HG03460 (cell line): ENCODE results near the gene KIR2DL1.
"Not testable (repeated sequence)": the region's sequence is repeated elsewhere in the genome, so short reads cannot be mapped to it uniquely, and the experiment has no call there.

Source experiments
- ATAC-seq: cut with Tn5 transposase; IDR thresholded peaks from one replicate; pipeline ENCODE4 v1.9.1; 2021; ENCODE audit not compliant: unreplicated experiment

Gene KIR2DL1

GRCh38 chr19:54769646-54770045 is at the start of gene KIR2DL1:
Gene KIR2DL1 (plus strand): TSS chr19:54769793. CDS start chr19:54769851, 58 bp downstream.
- ATAC-seq, result not testable (repeated sequence)

DNA sequence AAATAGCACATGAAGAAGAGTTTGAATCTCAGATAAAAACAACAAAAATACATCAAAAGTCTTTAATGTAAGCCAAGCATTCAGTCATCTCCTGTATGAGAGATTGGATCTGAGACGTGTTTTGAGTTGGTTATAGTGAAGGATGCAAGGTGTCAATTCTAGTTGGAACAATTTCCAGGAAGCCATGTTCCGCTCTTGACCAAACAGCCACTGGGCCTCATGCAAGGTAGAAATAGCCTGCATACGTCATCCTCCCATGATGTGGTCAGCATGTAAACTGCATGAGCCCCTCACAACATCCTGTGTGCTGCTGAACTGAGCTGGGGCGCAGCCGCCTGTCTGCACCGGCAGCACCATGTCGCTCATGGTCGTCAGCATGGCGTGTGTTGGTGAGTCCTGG is 45.5 kb upstream of the KIR2DL1 start, which contains the start of gene KIR3DL3:
Gene KIR3DL3, plus strand, starts transcription at position 301 of the 400 bp plus-strand sequence. Its CDS starts 55 bp downstream, at position 356.
- no peak for ATAC-seq

DNA sequence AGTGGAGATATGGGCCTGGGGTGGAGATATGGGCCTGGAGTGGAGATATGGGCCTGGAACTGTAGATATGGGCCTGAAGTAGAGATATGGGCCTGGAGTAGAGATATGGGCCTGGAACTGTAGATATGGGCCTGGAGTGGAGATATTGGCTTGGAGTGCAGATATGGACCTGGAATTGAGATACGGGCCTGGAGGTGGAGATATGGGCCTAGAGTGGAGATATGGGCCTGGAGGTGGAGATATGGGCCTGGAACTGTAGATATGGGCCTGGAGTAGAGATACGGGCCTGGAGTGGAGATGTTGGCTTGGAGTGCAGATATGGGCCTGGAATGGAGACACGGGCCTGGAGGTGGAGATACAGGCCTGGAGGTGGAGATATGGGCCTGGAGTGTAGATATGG is 44.9 kb upstream of the KIR2DL1 start:
- ATAC-seq, result no peak

DNA sequence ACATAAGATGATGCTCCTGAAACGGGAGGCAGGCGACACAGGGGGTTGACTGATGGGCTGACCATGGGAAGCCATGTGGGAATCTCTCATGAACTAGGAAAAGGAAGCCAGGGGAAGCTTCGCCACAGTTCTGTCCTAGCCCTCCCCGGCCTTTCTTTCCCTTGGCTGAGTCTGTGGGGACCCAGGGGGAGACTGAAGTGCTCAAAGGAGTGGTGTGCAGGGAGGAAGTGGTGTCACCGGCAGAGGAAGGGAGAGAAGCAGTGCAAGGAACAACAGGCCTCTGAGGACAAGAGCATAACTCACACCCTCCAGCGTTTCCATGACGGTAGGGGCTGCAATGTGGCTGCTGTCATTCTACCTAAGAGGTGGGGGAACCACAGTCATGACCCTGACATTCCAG is 44.3 kb upstream of the KIR2DL1 start:
- no peak for ATAC-seq

DNA sequence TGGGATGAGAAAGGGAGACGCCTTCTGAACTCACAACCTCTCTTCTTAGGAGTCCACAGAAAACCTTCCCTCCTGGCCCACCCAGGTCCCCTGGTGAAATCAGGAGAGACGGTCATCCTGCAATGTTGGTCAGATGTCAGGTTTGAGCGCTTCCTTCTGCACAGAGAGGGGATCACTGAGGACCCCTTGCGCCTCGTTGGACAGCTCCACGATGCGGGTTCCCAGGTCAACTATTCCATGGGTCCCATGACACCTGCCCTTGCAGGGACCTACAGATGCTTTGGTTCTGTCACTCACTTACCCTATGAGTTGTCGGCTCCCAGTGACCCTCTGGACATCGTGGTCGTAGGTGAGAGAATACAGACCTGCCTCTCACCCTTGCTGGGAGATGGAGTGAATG is 42.0 kb upstream of the KIR2DL1 start:
- ATAC-seq, result no peak

DNA sequence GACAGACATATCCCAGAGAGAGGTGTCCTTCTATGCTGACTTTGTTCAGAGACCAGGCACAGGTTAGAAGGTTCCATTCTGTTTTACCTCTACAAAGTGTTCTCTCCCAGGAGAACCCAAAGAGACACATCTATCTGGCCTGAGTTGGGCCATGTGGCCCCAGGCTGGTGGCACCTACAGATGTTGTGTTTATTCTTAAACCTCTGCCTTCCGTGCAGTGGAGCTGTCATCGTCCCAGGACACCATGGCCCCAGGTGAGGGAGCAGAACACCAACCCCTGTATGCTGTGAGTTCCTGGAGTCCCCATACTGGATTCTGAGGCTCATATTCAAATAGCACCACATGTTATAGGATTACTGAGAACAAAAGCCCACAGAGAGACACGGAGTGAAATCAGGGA is 41.4 kb upstream of the KIR2DL1 start:
- ATAC-seq, result no peak

GRCh38 chr19:54729416-54730188 is 40.0 kb upstream of the KIR2DL1 start:
- ATAC-seq, result no peak

- ATAC-seq, result no peak
Observed at GRCh38 chr19:54731191-54731590, 38.4 kb upstream of the KIR2DL1 start.

DNA sequence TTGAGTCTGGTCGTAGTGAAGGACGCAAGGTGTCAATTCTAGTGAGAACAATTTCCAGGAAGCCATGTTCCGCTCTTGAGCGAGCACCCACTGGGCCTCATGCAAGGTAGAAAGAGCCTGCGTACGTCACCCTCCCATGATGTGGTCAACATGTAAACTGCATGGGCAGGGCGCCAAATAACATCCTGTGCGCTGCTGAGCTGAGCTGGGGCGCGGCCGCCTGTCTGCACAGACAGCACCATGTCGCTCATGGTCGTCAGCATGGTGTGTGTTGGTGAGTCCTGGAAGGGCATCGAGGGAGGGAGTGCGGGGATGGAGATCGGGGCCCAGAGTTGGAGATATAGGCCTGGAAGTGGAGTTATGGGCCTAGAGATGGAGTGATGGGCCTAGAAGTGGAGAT is 31.3 kb upstream of the KIR2DL1 start, which contains the start of gene KIR2DL3:
Gene KIR2DL3, plus strand, starts transcription at position 208 of the 400 bp plus-strand sequence. Its CDS starts 33 bp downstream, at position 241.
- not testable (repeated sequence) for ATAC-seq

- ATAC-seq, result no peak
Observed at GRCh38 chr19:54738715-54739114, 30.9 kb upstream of the KIR2DL1 start.

GRCh38 chr19:54739587-54740497 is 29.8 kb upstream of the KIR2DL1 start:
- ATAC-seq, result no peak

DNA sequence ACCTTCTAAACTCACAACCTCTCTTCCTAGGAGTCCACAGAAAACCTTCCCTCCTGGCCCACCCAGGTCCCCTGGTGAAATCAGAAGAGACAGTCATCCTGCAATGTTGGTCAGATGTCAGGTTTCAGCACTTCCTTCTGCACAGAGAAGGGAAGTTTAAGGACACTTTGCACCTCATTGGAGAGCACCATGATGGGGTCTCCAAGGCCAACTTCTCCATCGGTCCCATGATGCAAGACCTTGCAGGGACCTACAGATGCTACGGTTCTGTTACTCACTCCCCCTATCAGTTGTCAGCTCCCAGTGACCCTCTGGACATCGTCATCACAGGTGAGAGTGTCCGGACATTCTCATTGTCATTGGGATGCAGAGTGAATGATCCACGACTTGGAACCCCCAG is 27.6 kb upstream of the KIR2DL1 start:
- ATAC-seq, result not testable (repeated sequence)

GRCh38 chr19:54744080-54744479 is 25.5 kb upstream of the KIR2DL1 start:
- ATAC-seq, result not testable (repeated sequence)

- ATAC-seq, result not testable (repeated sequence)
Observed at GRCh38 chr19:54747614-54748322, 21.8 kb upstream of the KIR2DL1 start.

DNA sequence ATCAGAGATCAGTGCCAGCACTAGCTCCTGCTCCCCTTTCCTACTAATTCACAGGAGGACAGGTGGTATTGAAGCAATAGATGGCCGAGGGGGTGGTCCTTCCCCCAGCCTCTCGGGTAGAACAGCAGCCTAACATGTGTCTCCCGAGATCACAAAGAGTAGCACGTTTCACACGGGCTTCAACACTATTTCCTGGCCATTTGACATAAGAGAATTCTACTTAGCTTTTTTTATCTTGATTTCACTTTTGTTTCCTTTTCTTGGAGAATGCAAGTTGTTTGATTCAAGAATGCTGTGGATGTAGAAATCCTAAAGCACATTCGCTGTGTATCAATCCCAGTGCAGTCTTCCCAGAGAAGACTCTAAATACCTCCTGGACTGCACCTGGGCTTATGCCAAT is 19.3 kb upstream of the KIR2DL1 start:
- not testable (repeated sequence) for ATAC-seq

DNA sequence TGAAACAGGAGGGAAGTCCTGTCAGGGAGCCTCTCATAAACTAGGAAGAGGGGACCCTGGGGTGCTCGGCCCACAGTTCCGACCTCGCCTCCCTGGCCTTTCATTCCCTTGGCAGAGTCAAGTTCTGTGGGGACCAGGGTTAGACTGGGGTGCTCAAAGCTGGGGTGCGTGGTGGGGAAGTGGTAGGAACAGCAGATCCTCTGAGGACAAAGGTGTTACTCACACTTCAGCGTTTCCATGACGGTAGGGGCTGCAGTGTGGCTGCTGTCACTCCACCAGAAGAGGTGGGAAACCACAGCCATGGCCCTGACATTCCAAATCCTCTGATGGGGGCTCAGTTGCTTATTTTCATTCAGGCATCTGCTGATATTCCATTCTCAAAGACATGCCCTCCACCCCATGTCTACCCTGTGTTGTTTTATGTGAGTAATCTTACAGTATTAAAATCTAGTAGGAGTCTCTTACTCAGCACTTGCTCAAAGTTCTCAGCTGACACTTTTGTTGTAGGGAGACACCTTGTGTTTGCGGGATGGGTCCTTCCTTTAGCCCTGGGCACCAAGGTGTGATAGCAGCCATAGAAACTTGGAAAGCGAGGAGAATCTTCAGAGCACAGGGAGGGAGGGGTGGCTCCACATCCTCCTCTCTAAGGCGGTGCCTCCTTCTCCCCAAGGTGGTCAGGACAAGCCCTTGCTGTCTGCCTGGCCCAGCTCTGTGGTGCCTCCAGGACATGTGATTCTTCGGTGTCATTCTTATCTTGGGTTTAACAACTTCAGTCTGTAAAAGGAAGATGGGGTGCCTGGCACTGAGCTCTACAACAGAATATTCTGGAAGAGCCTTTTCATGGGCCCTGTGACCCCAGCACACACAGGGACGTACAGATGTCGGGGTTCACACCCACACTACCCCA is 13.1 kb upstream of the KIR2DL1 start:
- ATAC-seq, result not testable (repeated sequence)

DNA sequence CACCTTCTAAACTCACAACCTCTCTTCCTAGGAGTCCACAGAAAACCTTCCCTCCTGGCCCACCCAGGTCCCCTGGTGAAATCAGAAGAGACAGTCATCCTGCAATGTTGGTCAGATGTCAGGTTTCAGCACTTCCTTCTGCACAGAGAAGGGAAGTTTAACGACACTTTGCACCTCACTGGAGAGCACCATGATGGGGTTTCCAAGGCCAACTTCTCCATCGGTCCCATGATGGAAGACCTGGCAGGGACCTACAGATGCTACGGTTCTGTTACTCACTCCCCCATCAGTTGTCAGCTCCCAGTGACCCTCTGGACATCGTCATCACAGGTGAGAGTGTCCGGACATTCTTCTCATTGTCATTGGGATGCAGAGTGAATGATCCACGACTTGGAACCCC is 11.0 kb upstream of the KIR2DL1 start:
- not testable (repeated sequence) for ATAC-seq

DNA sequence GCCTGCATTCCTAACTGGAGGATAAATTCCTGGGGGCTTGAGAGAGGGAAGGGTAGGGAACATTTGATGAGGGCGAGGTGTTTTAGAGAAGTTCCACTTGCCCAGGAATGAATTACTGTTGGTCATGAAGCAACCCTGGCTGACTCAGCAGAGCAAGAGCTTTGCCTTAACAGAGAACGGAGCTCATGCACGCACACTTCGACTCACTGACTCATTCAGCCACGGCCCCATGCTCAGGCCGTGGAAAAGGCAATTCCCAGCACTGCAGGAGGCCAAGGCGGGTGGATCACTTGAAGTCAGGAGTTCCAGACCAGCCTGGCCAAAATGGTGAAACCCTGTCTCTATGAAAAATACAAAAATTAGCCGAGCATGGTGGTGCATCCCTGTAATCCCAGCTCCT is 5.4 kb upstream of the KIR2DL1 start:
- not testable (repeated sequence) for ATAC-seq

GRCh38 chr19:54766464-54766863 is 3.1 kb upstream of the KIR2DL1 start:
- ATAC-seq, result not testable (repeated sequence)

- ATAC-seq, result not testable (repeated sequence)
Observed at GRCh38 chr19:54770511-54770910, 918 bp downstream of the KIR2DL1 start.
